GM21825 (cell line): Measurements from ENCODE around the gene NDST1.

Experiments used
- ATAC-seq: cut with Tn5 transposase; IDR thresholded peaks from one replicate; pipeline ENCODE4 v1.9.1; 2021; ENCODE audit warnings: mild to moderate bottlenecking, moderate library complexity; ENCODE audit not compliant: unreplicated experiment

The NDST1 gene

DNA sequence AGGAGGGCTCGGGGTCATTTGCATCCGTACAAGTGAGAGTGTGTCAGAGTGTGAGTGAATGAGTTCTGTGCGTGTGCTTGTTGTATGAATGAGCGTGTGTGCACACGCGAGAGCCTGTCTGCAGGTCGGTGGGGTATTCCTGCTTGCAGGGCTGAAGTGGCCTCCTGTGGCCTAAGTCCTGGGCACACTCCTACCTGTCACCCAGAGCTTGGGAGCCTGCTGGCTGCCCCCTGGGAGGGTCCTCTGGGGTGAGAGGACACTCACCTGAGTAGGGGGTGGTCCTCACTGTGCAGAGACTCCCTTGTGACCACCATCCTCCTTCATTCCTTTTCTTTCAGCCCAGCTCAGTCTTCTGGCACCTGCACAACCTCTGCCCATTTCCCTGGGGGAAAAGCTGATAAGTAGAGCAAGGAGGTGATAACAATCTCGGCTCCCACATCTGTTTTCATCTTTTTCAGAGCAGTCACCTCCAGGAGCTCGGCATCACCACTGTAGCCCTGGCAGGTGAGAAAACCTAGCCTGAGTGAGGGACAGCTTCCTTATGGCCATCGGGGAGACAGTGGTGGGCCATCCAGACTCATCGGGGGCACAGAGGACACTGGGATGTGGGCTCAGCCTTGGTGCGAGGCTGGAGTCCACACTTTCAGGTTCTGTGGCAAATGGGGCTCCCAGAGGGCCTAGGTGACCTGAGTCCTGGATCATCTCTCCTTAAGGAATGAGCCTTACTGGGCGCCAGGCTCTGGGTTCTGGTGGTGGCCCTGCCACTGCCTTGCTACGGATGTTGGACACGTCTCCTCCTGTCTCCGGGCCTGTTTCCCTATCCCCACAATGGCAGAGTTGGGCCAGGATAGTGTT, 93.8 kb downstream of the NDST1 start:
- ATAC-seq: no peak

DNA sequence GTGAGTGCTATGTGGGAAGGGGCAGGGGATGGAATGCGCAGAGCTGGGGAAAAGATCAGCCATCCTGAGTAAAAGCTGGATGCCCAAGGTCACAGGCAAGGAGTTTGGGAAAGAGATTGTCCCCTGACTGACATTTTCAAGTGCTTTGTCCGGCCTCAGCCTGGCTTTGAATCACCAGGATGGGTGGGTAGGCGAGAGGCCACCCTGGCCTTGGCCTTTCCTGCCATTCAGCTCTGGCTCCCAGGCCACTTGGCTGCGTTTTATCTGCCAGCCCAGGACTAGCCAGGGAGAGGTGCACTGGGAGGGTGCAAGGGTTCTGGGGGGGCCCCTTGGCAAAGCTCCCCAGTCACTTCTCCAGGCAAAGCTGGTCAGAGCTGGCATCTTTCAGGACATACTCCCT, 95.1 kb downstream of the NDST1 start:
- no peak for ATAC-seq

DNA sequence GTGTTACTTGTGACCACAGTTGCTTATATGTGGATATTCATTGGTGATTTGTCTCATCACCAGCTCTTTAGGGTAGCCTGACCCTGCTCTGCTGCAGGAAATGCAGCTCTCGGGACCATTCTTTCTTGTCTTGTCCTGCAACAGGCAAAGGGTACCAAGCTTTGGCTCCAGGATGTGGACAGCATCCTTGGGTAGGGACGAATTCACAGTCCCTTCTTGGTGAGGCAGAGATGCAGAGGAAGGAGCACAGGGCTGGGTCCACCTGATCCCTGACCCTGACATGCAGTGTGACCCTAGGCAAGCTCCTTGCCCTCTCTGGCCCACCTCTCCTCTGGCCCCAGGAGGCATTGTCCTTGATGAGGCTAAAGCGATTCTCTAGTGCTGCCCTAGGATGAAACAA, 95.6 kb downstream of the NDST1 start:
- no peak for ATAC-seq

DNA sequence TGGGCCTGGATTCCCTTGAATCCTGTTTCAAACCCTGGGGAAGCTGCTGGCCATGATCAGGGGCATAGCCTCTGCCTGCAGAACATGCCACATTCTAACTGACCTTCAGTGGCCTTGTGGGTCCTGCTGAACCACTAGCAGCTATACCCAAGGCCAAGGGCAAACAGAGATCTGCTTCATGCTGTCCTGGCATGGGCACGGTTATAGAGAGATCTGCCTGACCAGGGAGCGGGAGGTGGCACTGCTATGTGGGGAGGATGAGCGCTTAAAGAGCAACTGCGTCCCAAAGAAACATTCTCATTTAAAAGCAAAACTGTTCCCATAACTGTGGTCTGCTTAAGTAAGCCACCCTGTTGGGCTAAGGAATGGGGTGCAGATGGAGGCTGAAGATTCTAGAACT, 96.1 kb downstream of the NDST1 start:
- no peak for ATAC-seq

DNA sequence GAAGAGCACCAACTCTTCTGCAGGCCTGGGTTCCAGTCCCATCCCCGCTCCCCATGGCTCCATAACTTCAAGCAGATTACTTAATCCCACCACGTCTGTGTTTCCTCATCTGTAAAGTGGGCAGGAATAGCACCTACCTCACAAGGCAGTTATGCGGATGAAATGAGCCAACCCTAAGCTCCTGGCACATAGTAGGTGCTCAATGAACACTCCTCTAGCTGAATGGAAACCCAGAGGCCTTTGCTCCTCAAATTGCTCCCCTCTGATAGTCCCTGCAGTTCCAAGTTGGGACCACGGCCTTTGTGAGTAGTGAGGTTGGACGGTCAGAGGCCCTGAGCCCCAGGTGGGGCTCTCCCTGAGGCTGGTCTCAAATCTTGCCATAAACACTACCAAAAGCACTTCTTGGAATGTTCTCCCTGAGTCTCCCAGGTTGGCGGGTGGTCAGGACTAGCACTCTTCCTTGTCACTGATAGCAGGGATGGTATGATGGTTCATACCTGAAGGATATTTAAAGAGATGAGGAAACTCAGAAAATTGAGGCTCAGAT, 97.0 kb downstream of the NDST1 start:
- ATAC-seq: no peak

DNA sequence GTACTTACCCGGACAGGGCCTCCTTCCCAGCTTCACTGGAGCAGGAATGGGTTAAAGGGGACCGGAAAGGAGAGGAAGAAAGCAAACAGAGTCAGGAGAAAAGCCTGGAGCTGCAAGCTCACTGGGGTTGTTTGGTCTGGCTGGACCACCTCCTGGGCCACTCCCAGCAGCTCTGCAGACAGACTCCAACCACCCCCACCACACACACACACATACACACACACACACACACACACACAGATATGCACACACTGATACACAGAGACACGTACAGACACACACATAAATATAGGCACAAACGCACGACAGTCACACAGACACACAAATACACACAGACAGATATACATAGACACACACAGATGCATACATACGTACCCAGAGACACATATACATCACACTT, 97.6 kb downstream of the NDST1 start:
- ATAC-seq: no peak

DNA sequence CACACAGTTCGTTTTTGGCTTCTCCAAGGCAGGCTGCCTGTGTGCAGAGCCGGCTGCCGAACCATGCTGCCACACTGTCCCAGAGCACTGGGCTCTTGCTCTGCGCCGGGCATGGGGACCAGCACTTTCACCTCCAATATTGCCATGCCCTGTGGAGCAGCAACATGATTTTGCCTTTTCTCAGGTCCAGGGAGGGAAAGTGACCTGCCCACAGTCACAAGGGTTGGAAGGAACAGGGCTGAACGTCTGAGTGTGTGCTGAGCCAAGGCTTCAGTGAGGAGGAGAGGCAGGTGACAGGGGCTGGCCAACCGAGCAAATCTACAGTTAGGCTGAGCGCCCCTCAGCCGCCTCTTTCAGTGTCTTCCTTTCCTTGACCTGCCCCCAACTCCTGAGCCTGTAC, 98.5 kb downstream of the NDST1 start:
- no peak for ATAC-seq

DNA sequence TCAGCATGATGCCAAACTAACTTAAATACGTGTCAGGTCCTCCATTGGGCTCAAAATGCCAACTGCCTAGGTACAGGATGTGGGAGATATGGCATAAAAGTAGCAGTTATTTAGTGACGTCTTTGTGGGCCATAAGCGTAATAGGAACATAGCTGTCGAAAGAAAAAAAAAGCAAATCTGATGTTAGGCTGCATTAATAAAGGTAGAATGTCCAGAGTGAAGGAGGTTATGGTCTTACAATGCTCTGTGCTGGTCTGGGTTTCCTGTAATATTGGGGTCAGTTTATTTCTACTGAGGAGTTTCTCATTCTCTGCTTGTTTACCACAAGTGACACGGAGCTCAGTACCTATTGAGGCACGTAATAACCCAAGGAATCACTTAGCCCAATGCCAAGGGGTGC, 99.2 kb downstream of the NDST1 start:
- ATAC-seq: no peak
